HG03439 (cell line): ENCODE results near the gene OOSP1.
"Not testable (repeated sequence)": the region's sequence is repeated elsewhere in the genome, so short reads cannot be mapped to it uniquely, and the experiment has no call there.

ENCODE experiments used
- ATAC-seq: cut with Tn5 transposase; IDR thresholded peaks from one replicate; pipeline ENCODE4 v1.9.1; 2021; ENCODE audit warnings: mild to moderate bottlenecking, moderate library complexity; ENCODE audit not compliant: unreplicated experiment

OOSP1 gene, protein sequence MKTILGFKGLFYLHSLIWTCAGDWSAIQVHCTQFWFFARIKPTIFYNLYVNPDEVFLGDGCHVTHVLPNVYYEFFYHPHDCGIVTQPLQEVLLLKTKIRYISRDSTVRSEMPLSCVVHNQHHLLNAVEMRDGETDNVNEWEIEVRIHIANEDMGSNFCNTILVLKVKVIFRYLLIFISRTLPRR

DNA sequence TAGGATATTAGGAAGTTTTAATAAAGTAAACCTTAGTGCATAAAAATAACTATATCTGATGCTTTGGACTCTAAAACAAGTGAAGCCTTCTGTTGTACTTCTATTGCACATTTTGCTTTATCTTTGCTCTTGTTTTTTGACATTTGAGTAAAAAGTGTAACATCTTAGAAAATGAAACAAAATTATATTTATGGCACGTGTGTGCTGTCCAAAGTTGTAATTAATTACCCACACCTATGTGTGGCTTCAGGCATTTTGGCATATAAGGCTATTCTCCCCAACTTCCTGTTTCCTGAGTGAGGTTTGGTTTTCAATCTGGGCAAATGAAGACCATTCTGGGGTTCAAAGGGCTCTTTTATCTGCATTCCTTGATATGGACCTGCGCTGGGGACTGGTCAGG lies at the start of gene OOSP1:
Gene OOSP1, plus strand, starts transcription at position 301 of the 400 bp plus-strand sequence. Its CDS starts 23 bp downstream, at position 324.
- no peak for ATAC-seq

DNA sequence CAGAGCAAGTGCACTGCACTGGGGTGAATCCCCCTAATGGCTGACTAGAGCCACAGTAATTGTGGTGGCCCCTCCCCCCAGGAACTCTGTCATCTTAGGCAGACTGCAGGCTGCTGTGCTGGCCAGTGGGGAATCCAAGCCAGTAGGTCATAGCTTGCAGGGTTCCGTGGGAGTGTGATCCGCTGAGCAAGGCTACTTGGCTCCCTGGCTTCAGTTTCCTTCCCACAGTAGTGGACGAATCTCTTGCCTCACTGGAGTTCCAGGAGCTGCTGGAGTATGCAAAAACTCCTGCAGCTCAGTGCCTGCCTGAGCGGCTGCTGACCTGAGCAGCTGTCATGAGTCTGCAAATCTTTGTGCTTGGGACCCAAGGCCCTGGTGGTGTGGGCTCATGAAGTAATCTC lies 46.5 kb upstream of the OOSP1 start:
- ATAC-seq: no peak

DNA sequence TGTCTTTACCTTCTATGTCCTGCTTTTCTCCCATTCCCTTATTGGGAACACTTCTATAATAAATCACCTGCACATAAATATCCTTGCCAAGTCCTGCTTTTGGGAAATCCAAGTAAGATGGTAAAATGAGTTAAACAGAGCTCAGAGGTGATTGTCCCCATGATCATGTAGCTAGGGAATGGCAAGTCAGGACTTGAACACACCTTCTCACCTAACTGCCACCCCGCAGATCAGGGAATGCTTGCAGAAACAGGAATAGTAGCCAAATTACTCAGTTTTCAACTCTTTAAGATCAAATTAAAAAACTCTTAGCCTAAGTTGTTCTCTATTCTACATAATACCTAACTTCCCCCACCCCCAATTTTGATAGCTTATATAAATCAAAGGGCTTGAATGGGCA lies 43.6 kb upstream of the OOSP1 start:
- ATAC-seq: no peak

DNA sequence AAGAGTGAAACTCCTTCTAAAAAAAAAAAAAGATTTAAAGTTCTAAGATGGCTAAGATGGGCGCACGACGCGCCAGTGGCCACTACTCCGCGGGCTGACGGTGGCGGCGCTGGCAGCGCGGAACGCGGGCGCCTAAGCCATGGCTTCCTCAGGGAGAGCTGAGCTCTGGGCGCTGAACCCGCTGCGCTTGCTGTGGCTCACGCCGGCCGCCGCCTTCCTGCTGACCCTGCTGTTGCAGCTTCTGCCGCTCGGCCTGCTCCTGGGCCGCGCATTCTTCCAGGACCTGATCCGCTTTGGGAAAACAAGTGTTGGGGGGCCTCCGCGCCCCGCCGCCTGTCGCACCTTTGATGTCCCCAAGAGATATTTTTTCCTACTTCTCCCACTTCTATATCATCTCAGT lies 40.2 kb upstream of the OOSP1 start:
- ATAC-seq: no peak

DNA sequence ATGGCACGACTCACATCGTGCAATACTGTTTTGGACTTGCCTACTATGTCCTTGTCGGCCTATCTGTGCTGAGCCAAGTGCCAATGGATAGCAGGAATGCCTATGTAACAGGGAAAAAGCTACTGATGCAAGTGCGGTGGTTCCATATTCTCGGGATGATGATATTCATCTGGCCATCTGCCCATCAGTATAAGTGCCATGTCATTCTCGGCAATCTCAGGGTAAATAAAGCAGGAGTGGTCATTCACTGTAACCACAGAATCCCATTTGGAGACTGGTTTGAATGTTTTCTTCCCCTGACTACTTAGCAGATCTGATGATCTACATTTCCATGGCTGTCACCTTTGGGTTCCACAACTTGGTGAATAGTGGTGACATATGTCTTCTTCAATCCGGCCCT lies 39.6 kb upstream of the OOSP1 start:
- no peak for ATAC-seq

DNA sequence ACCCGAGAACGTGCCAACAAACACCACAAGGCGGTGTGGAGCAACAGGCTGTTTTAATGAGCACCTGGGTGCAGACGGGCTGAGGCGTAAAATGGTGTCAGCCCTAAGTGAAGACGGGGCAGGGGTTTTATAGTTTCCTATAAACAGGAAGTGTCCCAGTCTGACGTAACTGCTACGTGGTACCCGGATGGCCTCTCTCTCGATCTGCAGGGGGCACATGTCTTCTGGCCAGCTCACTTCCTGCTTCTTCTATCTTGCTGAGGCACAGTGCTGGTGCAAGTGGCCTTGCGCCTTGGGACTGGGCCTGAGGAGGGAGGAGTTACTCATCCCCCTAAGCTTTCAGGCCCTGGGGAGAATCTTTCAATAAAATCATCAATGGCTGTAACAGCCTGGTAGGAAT lies 38.7 kb upstream of the OOSP1 start:
- ATAC-seq: no peak

DNA sequence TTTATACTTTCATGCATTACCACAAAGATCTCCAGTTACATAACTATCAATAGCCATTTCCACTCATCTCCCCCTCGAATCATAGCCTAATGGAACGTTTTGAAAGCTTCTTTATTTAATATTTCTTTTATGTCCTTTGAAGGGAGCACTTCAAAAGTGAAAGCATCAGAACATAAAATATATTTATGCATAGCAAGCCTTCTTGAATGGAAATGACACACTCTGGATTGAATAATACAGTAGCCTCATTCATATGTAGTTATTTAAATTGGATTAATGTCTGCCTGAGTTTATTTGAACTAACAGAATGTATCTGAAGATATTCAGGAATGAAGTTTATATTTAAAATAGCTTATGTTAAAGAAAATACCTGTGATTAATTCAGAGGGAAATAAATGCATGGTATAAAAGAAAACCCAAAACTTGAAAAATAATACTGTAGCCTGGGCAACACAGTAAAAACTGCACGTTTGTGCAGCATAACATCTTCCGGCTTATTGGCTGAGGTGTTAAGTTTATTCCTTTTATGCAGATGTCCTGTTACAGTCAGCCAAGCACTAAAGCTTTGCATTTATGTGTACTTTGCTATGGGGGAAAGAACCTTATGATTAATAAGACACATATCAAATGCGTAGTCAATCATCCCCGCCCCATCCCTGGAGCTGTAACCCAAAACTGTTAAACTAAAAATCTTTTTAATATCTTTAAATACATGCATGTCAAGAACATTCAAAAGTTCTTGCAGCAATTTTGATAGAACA lies 37.7 kb upstream of the OOSP1 start:
- ATAC-seq: no peak

DNA sequence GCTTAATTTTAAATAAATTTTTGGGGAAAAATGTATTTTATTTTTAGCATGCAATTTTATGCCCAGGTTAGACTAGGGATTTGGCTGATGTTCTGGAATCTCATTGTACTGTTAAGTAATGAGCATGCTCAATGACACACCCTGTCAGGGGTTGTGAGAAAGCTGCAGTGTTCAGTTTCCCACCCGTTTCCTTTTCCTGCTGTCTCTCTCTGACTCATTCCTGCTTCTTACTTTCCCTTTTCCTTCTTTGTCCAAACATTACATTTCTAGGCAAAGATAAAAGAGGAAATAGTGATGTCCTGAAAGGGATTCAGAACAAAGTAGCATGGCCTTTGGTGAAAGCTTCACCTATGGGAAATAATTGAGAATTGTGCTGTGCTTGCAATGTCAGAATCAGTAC lies 36.9 kb upstream of the OOSP1 start:
- no peak for ATAC-seq

DNA sequence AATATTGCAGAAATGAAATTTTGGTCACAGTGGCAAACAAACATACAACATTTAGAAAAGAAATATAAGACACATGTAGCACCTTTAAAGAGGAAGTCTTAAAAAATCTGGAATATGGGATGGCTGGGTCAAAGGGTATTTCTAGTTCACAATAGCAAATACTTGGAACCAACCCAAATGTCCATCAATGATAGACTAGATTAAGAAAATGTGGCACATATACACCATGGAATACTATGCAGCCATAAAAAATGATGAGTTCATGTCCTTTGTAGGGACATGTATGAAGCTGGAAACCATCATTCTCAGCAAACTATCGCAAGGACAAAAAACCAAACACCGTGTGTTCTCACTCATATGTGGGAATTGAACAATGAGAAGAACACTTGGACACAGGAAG lies 34.7 kb upstream of the OOSP1 start:
- ATAC-seq: not testable (repeated sequence)

DNA sequence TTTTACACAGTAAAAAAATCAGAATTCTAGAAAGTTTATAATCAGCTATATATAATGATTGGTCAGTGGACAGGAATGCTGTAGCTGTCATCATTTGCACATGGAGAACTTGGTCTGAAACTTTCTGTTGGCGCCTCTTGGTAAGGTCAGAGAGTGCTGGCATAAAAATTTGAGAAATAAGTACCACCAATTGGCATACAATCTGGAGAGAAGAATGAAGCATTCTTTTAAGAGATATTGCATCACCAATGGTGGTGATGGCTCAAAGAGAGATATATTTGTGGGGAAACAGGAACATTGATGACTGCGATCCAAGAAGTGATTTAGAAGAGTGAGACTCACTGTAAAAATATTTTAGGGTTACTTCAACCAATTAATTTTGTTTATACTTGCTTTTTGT lies 19.8 kb upstream of the OOSP1 start:
- ATAC-seq: no peak

DNA sequence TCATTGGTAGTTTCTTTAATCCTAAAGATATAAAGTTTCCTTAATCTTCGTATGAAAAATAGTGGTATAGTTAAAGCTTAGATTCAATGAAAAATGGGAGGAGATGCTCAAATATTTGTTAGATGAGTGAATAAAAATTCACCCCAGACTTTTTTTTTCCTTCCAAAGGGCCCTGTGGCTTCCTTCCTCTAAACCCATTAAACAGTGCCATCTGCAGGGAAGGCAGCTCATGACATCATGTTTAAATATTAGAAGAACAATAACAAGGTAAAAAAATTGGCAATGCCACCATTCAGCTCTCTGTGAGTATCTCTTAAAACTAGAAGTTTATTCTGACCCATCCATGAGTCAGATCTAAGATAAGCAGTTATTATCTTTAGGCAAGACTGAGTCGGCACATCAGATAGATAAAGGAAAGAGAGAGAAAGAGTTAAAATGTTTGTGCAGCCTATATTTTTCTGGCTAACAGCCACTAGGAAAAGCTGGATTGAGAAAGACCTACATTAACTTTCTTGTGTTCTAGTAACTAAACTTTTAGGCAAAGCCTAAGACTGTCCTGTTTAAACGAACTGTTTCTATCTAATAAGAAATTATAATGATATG lies 19.1 kb upstream of the OOSP1 start:
- ATAC-seq: no peak

DNA sequence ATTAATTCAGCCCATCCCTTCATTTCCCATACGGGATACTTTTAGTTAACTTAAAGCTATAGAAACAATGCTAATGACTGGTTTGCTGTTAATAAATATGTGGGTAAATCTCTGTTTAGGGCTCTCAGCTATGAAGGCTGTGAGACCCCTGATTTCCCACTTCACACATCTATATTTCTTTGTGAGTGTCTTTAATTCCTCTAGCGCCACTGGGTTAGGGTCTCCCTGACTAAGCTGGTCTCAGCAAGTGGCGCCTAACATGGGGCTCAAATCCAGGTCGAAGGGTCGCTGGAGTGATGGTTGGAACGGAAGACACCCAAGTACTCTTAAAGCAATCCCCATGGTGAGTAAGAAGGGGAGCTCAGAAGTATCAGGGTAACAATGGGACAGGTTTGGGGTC lies 14.4 kb upstream of the OOSP1 start:
- no peak for ATAC-seq

DNA sequence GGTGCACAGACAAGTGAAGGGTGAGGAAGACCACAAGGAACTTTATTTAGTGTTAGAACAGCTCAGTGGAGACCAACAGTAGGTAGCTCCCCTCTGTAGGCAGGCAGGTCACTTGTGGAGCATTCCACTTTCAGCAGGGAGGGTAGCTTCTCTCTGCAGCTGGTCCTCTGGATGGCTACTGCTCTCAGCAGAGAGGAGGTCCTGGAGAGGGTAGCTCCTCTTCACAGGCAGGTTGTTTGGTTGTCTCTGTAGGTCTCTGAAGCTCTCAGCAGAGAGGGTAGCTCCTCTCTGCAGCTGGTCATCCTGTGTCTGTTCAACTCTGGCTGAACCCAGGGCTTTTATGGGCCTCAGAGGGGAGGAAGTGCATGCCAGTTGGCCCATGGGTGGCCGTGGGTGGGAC lies 6.5 kb upstream of the OOSP1 start:
- ATAC-seq: no peak

DNA sequence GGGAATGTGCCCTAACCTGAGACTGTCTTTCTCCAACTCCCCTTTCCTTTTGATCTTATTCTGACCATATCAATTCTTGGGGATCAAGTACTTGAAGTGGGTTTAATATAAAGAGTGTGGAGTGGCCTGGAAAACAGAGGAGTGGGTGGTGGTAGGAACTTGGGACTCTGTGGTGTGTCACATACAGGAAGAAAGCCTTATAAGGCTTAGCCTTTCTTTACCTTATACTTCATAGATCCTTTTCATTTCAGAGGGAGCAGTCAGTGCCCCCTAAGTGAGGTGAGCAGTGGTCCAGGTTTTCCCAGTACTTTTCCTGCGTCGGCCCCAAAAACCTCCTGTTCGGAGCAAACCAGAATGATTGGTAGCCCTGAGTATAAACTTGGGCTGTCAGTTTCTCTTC lies 486 bp downstream of the OOSP1 start:
- ATAC-seq: no peak

DNA sequence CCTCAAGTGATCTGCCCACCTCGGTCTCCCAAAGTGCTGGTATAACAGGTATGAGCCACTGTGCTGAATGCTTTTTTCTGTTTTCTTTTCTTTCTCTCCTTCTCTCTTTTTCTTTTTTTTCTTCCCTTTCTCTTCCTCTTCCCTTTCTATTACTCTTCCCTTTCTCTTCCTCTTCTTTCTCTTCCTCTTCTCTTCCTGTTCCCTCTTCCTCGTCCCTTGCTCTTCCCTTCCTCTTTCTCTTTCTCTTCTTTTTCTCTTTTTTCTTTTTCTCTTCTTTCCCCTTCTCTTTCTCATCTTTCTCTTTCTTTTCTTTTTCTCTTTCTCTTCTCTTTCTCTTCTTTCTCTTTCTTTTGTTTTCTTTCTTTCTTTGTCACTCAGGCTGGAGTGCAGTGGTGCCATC lies 1.2 kb downstream of the OOSP1 start:
- ATAC-seq: no peak

DNA sequence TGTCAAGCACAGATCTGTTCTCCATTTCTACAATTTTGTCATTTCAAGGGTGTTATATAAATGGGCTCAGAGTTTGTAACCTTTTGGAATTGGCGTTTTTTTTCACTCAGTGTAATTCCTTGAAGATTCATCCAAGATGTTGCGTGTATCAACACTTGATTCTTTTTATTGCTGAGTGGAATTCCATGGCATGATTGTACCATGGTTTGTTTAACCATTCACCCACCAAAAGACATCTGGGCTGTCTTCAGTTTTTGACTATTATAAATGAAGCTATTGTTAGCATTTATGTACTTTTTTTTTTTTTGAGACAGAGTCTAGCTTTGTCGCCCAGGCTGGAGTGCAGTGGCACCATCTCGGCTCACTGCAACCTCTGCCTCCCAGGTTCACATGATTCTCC lies 2.9 kb downstream of the OOSP1 start:
- ATAC-seq: no peak

DNA sequence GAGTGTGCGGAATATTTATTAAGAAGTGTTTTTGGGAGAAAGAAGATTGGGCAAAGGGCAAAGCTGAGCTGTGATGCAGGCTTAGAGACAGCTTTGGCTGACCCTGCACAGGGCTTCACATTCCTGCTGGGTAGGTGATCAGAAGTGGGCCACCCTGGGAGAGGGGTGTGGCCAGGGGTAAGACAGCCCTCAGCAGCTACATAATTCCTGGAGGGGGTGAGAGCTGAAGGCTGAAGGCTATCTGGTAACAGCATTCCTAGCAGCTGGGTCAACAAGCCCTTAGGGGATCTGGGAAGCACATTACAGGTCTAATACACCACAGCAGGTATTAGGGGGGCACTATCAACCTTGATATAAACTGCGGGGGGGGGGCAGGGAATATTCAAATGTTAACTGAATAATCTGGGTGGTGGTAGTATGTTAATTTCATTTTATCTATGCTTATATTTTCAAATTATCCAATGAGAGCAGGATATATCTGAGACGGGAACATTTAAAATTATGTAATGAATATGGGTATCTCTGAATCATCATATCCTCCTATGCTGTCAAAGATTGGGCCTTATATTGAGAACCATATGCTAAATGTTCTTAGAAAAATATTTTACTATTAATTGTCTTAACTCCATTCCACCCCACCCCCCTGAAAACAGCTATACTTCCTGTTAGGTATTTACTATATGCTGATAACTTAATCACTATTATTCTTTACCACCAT lies 5.9 kb downstream of the OOSP1 start:
- no peak for ATAC-seq

DNA sequence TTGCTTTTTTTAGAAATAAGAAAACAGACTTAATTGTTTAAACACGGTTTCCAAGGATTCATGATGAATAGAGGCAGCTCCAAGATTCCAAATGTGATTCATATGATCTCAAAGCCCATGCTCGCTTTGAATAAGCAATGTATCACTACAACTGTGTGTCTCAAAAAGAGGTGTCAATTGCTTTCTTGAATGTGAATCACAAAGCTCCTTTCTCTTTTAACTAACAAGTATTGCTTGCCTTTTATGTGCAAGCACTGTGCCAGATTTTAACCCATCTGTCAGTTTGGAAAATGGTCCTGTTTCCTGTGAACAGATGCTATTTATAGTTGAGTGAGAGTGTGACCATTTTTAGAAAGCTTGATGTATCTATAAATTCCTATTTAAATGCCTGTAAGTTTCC lies 6.5 kb downstream of the OOSP1 start:
- ATAC-seq: no peak

DNA sequence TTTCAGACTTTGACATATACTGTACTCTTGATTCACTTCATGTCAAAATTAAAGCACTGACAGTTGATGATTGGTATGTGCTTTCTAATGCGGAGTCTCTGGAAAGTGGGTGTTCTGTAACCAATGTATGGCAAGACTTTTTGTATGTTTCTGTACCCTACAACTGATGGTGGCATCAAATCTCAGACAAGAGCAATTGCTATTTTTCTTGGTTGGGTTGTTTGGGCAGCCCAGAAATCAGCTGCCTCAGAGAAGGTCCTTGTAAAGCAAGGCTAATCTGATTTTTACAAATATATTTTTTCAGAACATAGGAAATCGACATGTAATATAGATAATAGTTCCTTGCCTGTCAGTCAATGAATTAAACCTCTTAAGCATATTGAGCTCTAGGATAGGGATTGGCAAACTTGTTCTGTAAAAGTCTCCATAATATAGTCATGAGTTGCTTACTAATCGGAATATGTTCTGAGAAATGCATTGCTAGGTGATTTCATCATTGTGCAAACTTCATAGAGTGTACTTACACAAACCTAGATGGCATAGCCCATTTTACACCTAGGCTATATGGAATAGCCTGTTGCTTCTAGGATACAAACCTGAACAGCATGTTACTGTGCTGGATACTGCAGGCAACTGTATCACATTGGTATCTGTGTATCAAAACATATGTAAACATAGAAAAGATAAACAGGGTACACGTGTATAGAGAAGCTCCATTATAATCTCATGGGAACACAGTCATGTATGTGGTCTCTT lies 15.4 kb downstream of the OOSP1 start:
- no peak for ATAC-seq

DNA sequence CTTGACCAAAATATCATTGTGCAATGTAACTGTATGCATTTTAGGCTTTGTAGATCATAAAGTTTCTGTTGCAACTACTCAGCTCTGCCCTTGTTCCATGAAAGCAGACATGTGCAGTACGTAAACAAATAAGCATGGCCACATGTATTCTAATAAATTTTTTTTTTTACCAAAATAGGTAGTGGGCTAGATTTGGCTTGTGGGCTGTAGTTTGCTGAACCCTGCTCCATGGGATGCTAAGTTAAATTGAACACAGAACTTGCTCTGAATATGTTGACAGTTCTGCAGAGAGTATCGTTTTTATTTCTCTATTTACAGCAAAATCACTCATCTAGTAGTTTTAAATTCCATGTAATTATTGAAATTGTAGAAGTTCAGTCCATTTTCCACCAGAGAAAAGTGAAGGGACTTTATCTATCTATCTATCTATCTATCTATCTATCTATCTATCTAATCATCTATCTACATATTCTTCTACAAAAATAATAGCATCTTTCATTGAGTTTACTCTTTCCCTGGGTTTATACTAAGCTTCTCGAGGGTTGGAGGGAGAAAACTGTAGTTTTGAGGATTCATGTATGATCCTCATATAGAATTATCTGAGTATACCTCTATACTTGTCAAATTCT lies 16.1 kb downstream of the OOSP1 start:
- ATAC-seq: no peak

DNA sequence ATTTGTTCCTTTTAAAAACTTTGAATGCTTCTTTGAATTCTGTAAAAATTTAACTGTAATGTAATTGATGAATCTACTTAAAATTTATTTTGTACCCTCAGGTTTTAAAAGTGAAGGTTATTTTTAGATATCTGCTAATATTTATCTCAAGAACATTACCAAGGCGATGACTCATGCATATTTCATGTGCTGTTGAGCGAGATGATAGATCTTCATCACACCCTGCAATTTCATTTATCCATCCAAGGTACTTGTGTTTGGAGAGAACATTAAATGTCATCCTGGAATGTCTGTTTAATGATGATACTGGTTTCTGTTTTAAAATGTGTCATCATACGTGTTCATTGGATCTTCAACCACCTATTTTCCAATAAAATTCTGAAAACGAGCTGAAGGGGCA lies 18.9 kb downstream of the OOSP1 start:
- ATAC-seq: no peak
